ENCODE measurements around the gene RPL26.
A peak's percentile ranks its signal among the peaks of the same experiment; 100 is the strongest.
"Not testable (repeated sequence)": the region's sequence is repeated elsewhere in the genome, so short reads cannot be mapped to it uniquely, and the experiment has no call there.

Gene RPL26

GRCh38 chr17:8397636-8398035 lies 14.6 kb upstream of the RPL26 start, which contains the start of gene RNF222:
Gene RNF222 (minus strand): TSS chr17:8397827. CDS start chr17:8393461, 4,366 bp downstream.
- DNase-seq (ENCODE audit: extremely low read depth in 1 of 2, low read depth in 1 of 2) = no peak

GRCh38 chr17:8394497-8394896 lies 11.5 kb upstream of the RPL26 start:
- not testable (repeated sequence) for DNase-seq (ENCODE audit: extremely low read depth in 1 of 2, low read depth in 1 of 2)

- DNase-seq (ENCODE audit: extremely low read depth in 1 of 2, low read depth in 1 of 2) = no peak
These were observed 10.7 kb upstream of the RPL26 start for GRCh38 chr17:8393470-8394231.

- DNase-seq (ENCODE audit: extremely low read depth in 1 of 2, low read depth in 1 of 2) = no peak
These were observed 9.9 kb upstream of the RPL26 start for GRCh38 chr17:8392674-8393469.

GRCh38 chr17:8392274-8392673 lies 9.3 kb upstream of the RPL26 start:
- no peak for DNase-seq (ENCODE audit: extremely low read depth in 1 of 2, low read depth in 1 of 2)

GRCh38 chr17:8391711-8392110 lies 8.7 kb upstream of the RPL26 start:
- no peak for DNase-seq (ENCODE audit: extremely low read depth in 1 of 2, low read depth in 1 of 2)

GRCh38 chr17:8387914-8388651 lies 5.1 kb upstream of the RPL26 start:
- DNase-seq (ENCODE audit: extremely low read depth in 1 of 2, low read depth in 1 of 2) = no peak

- DNase-seq (ENCODE audit: extremely low read depth in 1 of 2, low read depth in 1 of 2) = no peak
These were observed 3.8 kb upstream of the RPL26 start for GRCh38 chr17:8386841-8387240.

- DNase-seq (ENCODE audit: extremely low read depth in 1 of 2, low read depth in 1 of 2) = no peak
These were observed 1.9 kb upstream of the RPL26 start for GRCh38 chr17:8384801-8385378.

GRCh38 chr17:8382880-8383142 lies 182 bp downstream of the RPL26 start:
- no peak for DNase-seq (ENCODE audit: extremely low read depth in 1 of 2, low read depth in 1 of 2)

GRCh38 chr17:8382052-8382879 lies 727 bp downstream of the RPL26 start:
- no peak for DNase-seq (ENCODE audit: extremely low read depth in 1 of 2, low read depth in 1 of 2)

- no peak for DNase-seq (ENCODE audit: extremely low read depth in 1 of 2, low read depth in 1 of 2)
These were observed 2.9 kb downstream of the RPL26 start for GRCh38 chr17:8380049-8380448.

- DNase-seq (ENCODE audit: extremely low read depth in 1 of 2, low read depth in 1 of 2) = not testable (repeated sequence)
These were observed 4.9 kb downstream of the RPL26 start for GRCh38 chr17:8378117-8378516.

GRCh38 chr17:8377422-8377821 lies 5.6 kb downstream of the RPL26 start:
- no peak for DNase-seq (ENCODE audit: extremely low read depth in 1 of 2, low read depth in 1 of 2)

- DNase-seq (ENCODE audit: extremely low read depth in 1 of 2, low read depth in 1 of 2) = peak; percentile 83 to 84
These were observed 6.5 kb downstream of the RPL26 start, which contains the start of gene KRABD2 for GRCh38 chr17:8376271-8377067. Gene KRABD2 (minus strand): TSS chr17:8376704.

- DNase-seq (ENCODE audit: extremely low read depth in 1 of 2, low read depth in 1 of 2) = no peak
These were observed 7.2 kb downstream of the RPL26 start for GRCh38 chr17:8375738-8376259.

GRCh38 chr17:8373856-8374255 lies 9.1 kb downstream of the RPL26 start:
- DNase-seq (ENCODE audit: extremely low read depth in 1 of 2, low read depth in 1 of 2) = not testable (repeated sequence)

- DNase-seq (ENCODE audit: extremely low read depth in 1 of 2, low read depth in 1 of 2) = no peak
These were observed 10.6 kb downstream of the RPL26 start for GRCh38 chr17:8372422-8372821.

GRCh38 chr17:8371786-8372185 lies 11.2 kb downstream of the RPL26 start:
- no peak for DNase-seq (ENCODE audit: extremely low read depth in 1 of 2, low read depth in 1 of 2)
